ENCODE data around the gene CARTPT.
A peak's percentile ranks its signal among the peaks of the same experiment; 100 is the strongest.

Gene CARTPT

GRCh38 chr5:71738662-71739361 lies 19.7 kb downstream of the CARTPT start:
- no peak for DNase-seq

GRCh38 chr5:71740015-71740753 lies 21.1 kb downstream of the CARTPT start:
- no peak for DNase-seq

GRCh38 chr5:71743155-71743554 lies 24.1 kb downstream of the CARTPT start:
- no peak for DNase-seq

- no peak for DNase-seq
Observed at GRCh38 chr5:71744009-71744790, 25.1 kb downstream of the CARTPT start.

GRCh38 chr5:71747182-71747581 lies 28.1 kb downstream of the CARTPT start:
- no peak for DNase-seq

- DNase-seq = no peak
Observed at GRCh38 chr5:71748360-71748759, 29.3 kb downstream of the CARTPT start.

GRCh38 chr5:71751422-71751821 lies 32.3 kb downstream of the CARTPT start:
- no peak for DNase-seq

GRCh38 chr5:71752441-71753190 lies 33.5 kb downstream of the CARTPT start:
- no peak for DNase-seq

GRCh38 chr5:71757590-71758543 lies 38.8 kb downstream of the CARTPT start:
- DNase-seq = peak; percentile 53

GRCh38 chr5:71762826-71763225 lies 43.8 kb downstream of the CARTPT start:
- DNase-seq = no peak

GRCh38 chr5:71767661-71768060 lies 48.6 kb downstream of the CARTPT start:
- no peak for DNase-seq

- DNase-seq = no peak
Observed at GRCh38 chr5:71769287-71769686, 50.2 kb downstream of the CARTPT start.

GRCh38 chr5:71770381-71770780 lies 51.3 kb downstream of the CARTPT start:
- DNase-seq = no peak

Measured in femur (tissue), 1 donor.